ENCODE data around the gene CLDN2.

Gene CLDN2

GRCh38 chrX:106932960-106933537, 12.8 kb downstream of the CLDN2 start:
- Histone ChIP-seq H3K4me1 (ENCODE audit: low read length) (no peaks in the 10 kb centered on the region), H3K4me3 (ENCODE audit: low read length) (no peak overlapping the region)
- no peak for TF ChIP-seq EZH2phosphoT487 (IDR thresholded peaks at IDR 0.05; ENCODE audit: low read depth)
- TF ChIP-seq, protein P1, sequence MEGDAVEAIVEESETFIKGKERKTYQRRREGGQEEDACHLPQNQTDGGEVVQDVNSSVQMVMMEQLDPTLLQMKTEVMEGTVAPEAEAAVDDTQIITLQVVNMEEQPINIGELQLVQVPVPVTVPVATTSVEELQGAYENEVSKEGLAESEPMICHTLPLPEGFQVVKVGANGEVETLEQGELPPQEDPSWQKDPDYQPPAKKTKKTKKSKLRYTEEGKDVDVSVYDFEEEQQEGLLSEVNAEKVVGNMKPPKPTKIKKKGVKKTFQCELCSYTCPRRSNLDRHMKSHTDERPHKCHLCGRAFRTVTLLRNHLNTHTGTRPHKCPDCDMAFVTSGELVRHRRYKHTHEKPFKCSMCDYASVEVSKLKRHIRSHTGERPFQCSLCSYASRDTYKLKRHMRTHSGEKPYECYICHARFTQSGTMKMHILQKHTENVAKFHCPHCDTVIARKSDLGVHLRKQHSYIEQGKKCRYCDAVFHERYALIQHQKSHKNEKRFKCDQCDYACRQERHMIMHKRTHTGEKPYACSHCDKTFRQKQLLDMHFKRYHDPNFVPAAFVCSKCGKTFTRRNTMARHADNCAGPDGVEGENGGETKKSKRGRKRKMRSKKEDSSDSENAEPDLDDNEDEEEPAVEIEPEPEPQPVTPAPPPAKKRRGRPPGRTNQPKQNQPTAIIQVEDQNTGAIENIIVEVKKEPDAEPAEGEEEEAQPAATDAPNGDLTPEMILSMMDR (IDR thresholded peaks at IDR 0.05; ENCODE audit: low read depth, low read length), result no peak

DNA sequence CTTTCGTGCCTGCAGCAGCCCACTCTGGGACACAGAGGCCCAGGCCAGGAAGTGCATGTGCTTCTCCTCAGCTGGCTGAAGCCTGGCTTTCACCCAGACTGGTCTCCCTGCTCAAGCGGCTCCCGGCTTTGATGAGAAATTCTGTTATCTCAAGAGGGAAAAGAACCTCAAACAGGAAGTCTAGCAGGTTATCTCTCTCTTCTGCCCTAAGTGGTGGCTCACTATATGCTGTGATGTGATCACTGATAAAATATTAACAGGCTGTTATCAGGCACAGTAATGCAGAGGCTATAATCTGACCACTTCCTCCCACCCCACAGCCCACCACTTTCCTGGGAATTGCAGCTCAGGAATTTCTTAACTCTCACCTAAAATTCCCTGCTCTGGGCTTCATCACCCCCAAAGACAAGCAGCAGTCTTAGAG, 13.3 kb downstream of the CLDN2 start:
- Histone ChIP-seq H3K27me3 (ENCODE audit: low read depth, low read length) (no peaks in the 10 kb centered on the region), H3K4me1 (ENCODE audit: low read length) (no peaks in the 10 kb centered on the region), H3K4me2 (ENCODE audit: low read length) (no peak overlapping the region), H3K79me2 (ENCODE audit: low read length) (no peaks in the 10 kb centered on the region), H3K9me3 (ENCODE audit: insufficient read depth, low read length) (no peaks in the 10 kb centered on the region), H2AFZ (ENCODE audit: low read depth, low read length) (no peak overlapping the region), H3K27ac (ENCODE audit: low read length) (no peak overlapping the region), H4K20me1 (ENCODE audit: insufficient read depth, low read length) (no peaks in the 10 kb centered on the region), H3K9ac (ENCODE audit: low read length) (no peak overlapping the region), H3K4me3 (ENCODE audit: low read length) (no peak overlapping the region), H3K36me3 (replicated peaks; ENCODE audit: low read depth, low read length) (no peaks in the 10 kb centered on the region)
- TF ChIP-seq EZH2phosphoT487 (IDR thresholded peaks at IDR 0.05; ENCODE audit: low read depth), result no peak
- TF ChIP-seq, protein P1 (IDR thresholded peaks at IDR 0.05; ENCODE audit: low read depth, low read length), result no peak

More at GRCh38 chrX:106932960-106933537, 12.8 kb downstream of the CLDN2 start:
- Histone ChIP-seq H3K27me3 (ENCODE audit: low read depth, low read length) (no peaks in the 10 kb centered on the region), H3K9ac (ENCODE audit: low read length) (no peak overlapping the region), H2AFZ (ENCODE audit: low read depth, low read length) (no peak overlapping the region), H3K79me2 (ENCODE audit: low read length) (no peaks in the 10 kb centered on the region), H3K9me3 (ENCODE audit: insufficient read depth, low read length) (no peaks in the 10 kb centered on the region), H3K36me3 (replicated peaks; ENCODE audit: low read depth, low read length) (no peaks in the 10 kb centered on the region), H4K20me1 (ENCODE audit: insufficient read depth, low read length) (no peaks in the 10 kb centered on the region), H3K27ac (ENCODE audit: low read length) (no peak overlapping the region), H3K4me2 (ENCODE audit: low read length) (no peak overlapping the region)

DNA sequence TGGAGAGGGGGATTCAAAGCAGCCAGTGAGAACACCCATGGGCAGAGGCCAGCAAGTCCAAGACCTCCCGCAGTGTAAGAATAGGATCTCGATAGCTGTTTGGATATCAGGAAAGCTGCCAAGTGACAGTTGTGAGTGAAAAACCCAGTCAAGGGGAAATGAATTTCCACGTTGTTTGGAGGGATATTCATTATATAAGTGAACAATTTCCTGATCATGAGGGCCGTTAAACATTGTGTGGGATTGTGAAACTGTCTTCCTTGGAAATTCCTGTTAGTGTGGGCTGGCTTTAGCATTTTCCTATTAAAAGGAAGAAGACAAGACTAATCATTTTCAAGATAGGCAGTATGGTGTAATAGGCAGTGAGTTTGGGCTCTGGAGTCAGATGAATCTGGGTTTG, 15.0 kb downstream of the CLDN2 start:
- Histone ChIP-seq H3K9ac (ENCODE audit: low read length) (no peak overlapping the region), H3K27ac (ENCODE audit: low read length) (no peak overlapping the region), H3K4me3 (ENCODE audit: low read length) (no peak overlapping the region), H3K4me2 (ENCODE audit: low read length) (no peak overlapping the region), H3K4me1 (ENCODE audit: low read length) (no peaks in the 10 kb centered on the region), H2AFZ (ENCODE audit: low read depth, low read length) (no peak overlapping the region), H3K36me3 (replicated peaks; ENCODE audit: low read depth, low read length) (no peaks in the 10 kb centered on the region), H3K9me3 (ENCODE audit: insufficient read depth, low read length) (no peaks in the 10 kb centered on the region), H4K20me1 (ENCODE audit: insufficient read depth, low read length) (no peaks in the 10 kb centered on the region), H3K27me3 (ENCODE audit: low read depth, low read length) (no peaks in the 10 kb centered on the region), H3K79me2 (ENCODE audit: low read length) (no peaks in the 10 kb centered on the region)
- TF ChIP-seq, protein P1 (IDR thresholded peaks at IDR 0.05; ENCODE audit: low read depth, low read length), result no peak
- TF ChIP-seq EZH2phosphoT487 (IDR thresholded peaks at IDR 0.05; ENCODE audit: low read depth), result no peak

- Histone ChIP-seq H3K79me2 (ENCODE audit: low read length) (no peaks in the 10 kb centered on the region), H3K9ac (ENCODE audit: low read length) (no peak overlapping the region), H3K4me3 (ENCODE audit: low read length) (no peak overlapping the region), H3K27ac (ENCODE audit: low read length) (no peak overlapping the region), H3K36me3 (replicated peaks; ENCODE audit: low read depth, low read length) (no peaks in the 10 kb centered on the region), H3K27me3 (ENCODE audit: low read depth, low read length) (no peaks in the 10 kb centered on the region), H3K9me3 (ENCODE audit: insufficient read depth, low read length) (no peaks in the 10 kb centered on the region), H3K4me1 (ENCODE audit: low read length) (no peaks in the 10 kb centered on the region), H2AFZ (ENCODE audit: low read depth, low read length) (no peak overlapping the region), H3K4me2 (ENCODE audit: low read length) (no peak overlapping the region), H4K20me1 (ENCODE audit: insufficient read depth, low read length) (no peaks in the 10 kb centered on the region)
- no peak for TF ChIP-seq EZH2phosphoT487 (IDR thresholded peaks at IDR 0.05; ENCODE audit: low read depth)
- TF ChIP-seq, protein P1 (IDR thresholded peaks at IDR 0.05; ENCODE audit: low read depth, low read length), result no peak
Observed at GRCh38 chrX:106936246-106936645, 16.0 kb downstream of the CLDN2 start.
